Putamen (tissue), 1 donor: ENCODE measurements around the gene MAP4K3.
A peak's percentile ranks its signal among the peaks of the same experiment; 100 is the strongest.
"Not testable (repeated sequence)": the region's sequence is repeated elsewhere in the genome, so short reads cannot be mapped to it uniquely, and the experiment has no call there.

Experiments
- DNase-seq: peaks from one replicate; pipeline ENCODE4 v3.0.0-alpha.2; 2016; ENCODE audit warnings: low spot score

Gene MAP4K3

DNA sequence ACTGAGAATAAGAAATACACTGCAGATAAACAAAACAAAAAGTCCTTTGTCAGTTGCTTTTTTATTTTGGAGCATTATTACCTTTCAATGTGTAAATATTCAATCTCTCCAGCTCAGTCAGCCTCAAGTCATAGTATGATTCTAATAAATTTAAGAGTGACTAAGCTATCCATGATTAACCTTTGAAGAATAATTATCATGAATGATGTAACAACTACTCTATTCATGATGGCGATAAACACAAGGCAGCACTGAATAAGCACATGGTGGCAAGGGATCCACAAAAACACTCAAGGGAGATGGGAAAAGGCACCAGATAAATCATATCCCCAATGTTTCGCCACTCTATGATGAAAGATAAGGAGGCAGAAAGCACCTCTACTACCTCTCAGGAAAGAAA lies 67.0 kb downstream of the MAP4K3 start:
- DNase-seq, result no peak

DNA sequence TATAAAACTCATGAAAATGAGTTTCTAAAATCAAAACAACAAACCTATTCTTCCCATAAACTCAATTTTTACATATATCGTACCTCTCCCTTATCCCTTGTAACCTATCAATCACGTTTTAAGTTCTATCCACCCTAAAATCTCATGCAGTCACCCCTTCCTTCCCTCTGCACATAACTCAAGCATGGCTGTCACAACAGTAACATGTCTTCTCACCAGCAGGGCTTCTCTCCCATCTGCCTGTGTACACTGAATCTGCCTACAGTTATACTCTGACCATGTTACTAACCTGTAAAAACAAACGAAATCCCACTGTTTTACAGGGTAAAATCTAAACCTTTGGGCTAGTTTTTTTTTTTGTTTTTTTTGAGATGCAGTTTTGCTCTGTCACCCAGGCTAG lies 68.2 kb downstream of the MAP4K3 start:
- no peak for DNase-seq

DNA sequence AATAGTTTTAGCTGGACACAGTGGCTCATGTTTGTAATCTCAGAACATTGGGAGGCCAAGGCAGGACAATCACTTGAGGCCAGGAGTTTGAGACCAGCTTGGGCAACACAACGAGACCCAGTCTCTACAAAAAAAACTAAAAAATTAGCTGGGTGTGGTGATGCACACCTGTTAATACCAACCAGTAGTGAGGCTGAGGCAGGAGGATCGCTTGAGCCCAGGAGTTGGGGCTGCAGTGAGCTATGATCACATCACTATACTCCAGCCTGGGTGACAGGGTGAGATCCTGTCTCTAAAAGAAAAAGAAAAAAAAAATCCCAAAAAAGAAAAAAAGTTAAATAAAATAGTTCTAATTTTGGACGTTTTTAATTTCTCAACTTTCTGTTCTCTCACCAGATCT lies 68.7 kb downstream of the MAP4K3 start:
- no peak for DNase-seq

DNA sequence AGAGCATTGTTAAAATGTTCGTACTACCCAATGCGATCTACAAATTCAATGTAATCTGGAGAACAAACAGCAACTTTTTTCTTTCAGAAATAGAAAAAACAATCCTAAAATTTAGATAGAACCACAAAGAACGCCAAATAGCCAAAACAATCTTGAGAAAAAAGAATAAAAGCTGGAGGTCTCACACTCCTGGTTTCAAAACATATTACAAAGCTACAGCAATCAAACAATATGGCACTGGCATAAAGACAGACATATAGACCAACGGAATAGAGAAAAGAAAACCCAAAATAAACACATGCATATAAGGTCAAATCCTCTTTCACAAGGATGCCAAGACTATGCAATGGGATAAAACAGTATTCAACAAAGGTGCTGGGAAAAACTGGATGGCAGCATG lies 74.5 kb downstream of the MAP4K3 start:
- DNase-seq, result no peak

DNA sequence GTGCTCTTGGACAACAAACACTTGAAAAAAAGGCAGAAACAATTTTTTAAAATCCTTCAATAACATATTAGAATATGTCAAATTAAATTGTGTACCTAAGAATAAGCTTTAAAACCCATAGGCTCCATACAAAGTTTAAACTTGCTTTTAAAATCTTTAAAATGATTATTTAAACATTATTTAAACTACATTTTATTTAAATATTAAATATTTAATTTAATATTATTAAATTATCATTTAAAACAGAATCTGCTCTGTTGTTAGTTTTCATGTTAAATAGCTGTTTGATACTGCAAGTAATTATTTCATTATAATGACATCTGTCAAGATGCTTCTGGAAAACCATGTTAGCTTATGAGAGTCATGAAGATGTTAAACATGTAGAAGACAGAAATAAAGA lies 75.6 kb downstream of the MAP4K3 start:
- DNase-seq, result no peak

DNA sequence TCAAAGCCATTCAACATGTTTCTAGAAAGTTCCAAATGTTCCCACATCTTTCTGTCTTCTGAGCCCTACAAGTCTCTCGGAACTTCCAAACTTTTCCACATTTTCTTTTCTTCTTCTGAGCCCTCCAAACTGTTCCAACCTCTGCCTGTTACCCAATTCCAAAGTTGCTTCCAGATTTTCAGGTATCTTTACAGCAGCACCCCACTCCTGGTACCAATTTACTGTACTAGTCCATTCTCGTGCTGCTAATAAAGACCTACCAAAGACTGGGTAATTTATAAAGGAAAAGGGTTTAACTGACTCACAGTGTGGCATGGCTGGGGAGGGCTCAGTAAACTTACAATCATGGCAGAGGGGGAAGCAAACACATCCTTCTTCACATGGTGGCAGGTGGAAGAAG lies 76.7 kb downstream of the MAP4K3 start:
- DNase-seq, result not testable (repeated sequence)

DNA sequence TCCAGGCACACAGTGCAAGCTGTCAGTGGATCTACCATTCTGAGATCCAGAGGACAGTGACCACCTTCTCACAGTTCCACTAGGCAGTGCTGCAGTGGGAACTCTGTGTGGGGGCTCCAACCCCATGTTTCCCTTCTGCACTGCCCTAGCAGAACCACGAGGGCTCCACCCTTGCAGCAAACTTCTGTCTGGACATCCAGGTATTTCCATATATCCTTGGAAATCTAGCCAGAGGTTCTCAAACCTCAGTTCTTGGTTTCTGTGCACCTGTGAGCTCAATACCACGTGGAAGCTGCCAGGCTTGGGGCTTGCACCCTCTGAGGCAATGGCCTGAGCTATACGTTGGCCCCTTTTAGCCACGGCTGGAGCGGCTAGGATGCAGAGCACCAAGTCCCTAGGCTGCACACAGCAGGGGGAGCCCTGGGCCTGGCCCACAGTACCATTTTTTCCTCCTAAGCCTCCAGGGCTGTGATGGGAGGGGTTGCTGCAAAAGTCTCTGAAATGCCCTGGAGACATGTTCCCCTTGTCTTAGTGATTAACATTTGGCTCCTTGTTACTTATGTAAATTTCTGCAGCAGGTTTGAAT lies 77.5 kb downstream of the MAP4K3 start:
- DNase-seq, result no peak

DNA sequence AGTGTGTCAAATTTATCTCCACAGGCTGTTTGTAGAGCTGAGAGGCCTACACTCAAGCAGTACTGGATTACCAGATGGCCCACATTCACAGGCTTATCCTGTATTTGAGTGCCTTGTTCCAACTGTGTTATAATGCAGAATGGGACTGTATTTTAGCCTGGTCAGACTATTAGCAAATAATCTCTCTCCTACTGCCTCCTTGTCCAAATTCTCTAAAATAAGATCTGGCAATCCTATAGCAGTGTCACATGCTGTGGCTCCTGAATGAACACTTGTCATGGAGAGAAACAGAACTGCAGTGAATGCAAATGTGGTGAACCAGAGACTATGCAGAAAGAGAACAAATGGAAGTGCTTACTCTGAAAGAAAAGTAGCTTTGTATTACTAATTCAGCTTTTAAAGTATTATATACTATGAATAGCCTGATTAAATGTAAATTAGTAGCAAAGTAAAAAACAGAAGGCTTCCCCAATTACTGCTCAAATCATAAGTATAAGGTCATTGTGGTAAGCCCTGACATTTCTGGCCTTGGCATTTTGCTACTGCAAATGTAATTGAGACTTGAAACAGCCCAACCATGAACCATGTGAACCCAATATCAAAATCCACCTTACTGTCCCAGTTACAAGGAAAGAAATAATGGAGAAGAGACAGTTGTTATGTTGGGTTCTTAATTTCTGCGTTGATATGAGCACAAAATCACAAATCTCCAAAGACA lies 80.0 kb downstream of the MAP4K3 start:
- DNase-seq, result peak; percentile 55

DNA sequence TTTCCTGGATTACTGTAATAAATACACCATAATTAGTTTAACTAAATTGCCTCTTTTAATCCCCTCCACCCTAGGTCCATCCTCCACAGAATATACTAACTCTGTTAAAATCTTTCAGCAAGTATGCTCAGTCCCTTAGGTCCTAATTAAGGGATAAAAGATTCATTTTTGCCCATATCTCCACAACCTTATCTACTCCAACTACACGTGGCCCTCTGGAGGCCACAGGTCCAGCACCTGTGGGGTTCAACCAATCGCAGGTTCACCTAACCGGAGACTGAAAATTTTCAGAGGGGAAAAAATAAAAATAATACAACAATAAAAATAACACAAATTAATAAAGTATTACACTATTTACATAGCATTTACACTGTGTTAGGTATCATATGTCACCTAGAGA lies 86.4 kb downstream of the MAP4K3 start:
- no peak for DNase-seq

DNA sequence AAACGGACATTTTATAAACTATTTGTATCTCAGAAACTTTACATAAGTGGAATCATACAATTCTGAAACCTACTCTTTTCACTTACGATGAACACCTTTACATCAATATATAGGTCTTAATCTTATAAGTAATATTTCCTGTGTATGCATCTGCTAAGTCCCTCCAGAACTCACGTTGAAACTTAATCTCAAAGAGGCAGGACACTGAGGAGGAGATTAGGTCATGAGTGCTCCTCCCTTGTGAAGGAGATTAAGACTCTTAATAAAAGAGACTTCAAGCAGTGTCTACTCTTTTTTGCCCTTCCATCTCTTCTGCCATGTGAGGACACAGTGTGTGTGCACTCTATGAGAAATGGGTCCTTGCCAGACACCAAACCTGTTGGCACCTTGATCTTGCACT lies 98.6 kb downstream of the MAP4K3 start:
- no peak for DNase-seq

DNA sequence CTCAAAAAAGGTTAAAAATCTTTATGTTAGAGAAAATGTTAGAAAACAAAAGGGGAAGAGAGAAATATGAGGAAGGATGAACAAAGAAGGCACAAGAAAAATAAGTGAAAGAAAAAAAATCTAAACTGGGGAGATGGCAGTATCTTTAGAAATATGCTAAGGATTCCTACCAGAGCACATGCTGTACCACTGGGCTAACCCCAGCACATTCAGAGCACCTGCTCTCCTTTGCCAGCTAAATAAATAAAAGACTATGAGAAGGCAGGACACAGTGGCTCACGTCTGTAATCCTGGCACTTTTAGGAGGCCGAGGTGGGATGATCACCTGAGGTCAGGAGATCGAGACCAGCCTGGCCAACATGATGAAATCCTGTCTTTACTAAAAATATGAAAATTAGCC lies 101.2 kb downstream of the MAP4K3 start:
- DNase-seq, result no peak

DNA sequence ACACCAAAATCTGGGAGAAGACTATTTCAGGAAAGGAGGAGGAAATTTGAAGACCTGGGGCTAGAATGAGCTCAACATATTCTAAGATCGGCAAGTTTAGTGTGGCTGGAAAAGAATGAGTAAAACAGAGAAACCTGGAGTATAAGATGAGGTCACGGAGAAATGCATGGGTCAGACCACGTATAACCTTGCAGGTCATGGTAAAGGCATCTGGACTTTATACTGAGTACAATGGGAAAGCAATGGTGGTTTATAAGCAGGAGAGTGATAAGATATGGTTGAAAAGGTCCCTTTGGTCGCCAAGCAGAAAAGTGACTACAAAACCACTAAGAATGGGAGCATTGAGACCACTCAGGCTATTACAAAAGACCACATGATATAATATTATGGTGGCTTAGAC lies 102.1 kb downstream of the MAP4K3 start:
- no peak for DNase-seq

DNA sequence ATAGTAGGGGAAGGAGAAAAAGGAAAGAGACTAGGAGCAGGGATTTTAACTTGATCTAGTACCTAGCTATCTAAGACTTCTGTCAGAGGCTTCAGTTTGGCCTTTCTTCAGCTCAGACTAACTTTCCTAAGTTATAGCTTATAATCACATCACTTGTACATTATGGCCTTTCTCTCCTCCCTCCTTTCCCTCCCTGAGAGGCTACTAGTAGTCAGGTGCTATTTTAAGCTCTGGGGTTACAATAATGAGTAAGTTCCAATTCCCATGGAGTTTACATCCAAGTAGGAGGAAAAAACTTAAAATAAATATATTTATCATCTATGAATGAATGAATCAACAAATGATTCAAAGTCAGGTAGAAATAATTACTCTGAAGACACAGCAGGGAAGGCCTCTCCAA lies 102.6 kb downstream of the MAP4K3 start:
- no peak for DNase-seq

DNA sequence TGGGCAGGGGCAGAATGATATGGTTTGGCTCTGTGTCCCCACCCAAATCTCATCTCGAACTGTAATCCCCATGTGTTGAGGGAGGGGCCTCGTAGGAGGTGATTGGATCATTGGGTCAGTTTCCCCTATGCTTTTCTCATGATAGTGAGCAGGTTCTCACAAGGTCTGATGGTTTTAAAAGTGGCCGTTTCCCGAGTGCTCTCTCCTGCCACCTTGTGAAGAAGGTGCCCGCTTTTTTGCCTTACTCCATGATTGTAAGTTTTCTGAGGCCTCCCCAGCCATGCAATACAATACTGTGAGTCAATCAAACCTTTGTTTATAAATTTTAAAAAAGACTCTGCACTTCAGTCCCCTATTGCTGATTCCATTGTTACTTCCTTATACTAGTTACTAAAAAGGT lies 110.4 kb downstream of the MAP4K3 start:
- DNase-seq, result no peak

DNA sequence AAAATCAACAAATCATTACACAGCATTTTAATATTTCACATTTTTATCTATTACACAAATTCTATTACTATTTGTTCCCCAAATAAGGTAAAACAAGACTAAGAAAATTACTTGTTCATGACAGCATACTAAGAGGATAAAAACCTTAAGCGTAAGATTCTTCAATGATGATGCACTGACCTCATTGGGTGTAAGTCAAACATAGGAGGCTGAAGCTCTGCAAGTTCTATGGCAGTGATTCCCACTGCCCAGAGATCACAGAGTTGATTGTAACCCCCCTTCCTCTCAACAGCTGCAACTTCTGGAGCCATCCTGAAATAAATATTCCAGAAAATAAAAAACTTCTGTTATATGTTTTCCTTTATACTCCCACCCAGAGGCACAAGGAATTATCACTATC lies 111.1 kb downstream of the MAP4K3 start:
- no peak for DNase-seq

DNA sequence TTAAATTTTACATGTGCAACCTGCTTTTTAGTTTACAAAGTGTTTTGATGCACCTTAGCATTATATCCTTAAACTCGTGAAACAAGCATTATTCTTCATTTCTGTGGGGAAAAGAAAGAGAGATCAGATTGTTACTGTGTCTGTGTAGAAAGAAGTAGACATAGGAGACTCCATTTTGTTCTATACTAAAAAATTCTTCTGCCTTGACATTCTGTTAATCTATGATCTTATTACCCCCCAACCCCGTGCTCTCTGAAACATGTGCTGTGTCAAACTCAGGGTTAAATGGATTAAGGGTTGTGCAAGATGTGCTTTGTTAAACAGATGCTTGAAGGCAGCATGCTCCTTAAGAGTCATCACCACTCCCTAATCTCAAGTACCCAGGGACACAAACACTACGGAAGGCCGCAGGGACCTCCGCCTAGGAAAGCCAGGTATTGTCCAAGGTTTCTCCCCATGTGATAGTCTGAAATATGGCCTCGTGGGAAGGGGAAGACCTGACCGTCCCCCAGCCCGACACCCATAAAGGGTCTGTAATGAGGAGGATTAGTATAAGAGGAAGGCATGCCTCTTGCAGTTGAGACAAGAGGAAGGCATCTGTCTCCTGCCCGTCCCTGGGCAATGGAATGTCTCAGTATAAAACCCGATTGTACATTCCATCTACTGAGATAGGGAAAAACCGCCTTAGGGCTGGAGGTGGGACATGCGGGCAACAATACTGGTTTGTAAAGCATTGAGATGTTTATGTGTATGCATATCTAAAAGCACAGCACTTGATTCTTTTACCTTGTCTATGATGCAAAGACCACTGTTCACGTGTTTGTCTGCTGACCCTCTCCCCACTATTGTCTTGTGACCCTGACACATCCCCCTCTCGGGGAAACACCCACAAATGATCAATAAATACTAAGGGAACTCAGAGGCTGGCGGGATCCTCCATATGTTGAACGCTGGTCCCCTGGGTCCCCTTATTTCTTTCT lies 115.7 kb downstream of the MAP4K3 start:
- DNase-seq, result not testable (repeated sequence)

DNA sequence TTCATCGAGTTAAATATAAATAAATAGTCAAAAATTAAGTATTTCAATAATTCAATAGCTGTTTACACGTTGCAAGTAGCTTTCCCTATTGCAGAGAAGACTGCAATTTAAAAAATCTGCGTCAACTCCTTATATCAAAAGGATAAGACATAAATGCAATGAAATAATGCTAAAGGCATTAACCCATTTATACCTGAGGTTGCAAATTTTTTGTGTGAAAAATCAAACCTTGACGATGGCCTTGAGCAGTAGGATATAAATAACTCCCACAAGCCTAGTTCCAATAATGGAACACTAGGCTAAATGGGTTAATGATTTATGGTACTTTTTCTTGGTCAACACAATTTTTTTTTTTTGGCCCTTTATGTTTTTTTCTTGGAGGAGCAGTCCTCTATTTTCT lies 116.9 kb downstream of the MAP4K3 start:
- no peak for DNase-seq

DNA sequence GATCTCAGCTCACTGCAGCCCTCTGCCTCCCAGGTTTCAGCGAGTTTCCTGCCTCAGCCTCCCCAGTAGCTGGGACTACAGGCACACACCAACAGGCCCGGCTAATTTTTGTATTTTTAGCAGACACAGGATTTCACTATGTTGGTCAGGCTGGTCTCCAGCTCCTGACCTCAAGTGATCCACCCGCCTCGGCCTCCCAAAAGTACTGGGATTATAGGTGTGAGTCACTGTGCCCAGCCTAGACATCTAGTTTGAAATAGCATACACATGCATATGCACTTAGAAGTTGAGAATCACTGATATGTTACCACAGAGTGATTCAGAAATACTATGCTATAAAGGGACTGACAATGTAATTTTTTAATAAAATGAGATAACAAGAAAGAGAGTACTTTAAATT lies 123.5 kb downstream of the MAP4K3 start:
- DNase-seq, result no peak

DNA sequence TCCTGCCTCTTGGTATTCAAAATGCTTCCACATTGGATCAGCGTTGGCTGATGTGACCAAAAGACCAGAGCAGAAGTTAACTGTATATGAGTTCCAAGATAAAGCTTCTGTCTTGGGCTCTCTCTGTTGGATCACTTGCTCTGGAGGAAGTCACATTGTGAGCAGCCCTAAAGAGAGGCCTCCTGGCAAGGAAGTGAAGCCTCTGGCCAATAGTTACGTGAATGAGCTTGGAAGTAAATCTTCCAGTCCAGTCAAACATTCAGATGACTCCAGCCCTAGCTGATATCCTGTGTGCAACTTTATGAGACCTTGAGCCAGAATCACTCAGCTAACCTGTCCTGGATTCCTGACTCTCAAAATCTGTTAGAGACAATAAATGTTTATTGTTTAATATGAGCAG lies 125.6 kb downstream of the MAP4K3 start:
- DNase-seq, result no peak

DNA sequence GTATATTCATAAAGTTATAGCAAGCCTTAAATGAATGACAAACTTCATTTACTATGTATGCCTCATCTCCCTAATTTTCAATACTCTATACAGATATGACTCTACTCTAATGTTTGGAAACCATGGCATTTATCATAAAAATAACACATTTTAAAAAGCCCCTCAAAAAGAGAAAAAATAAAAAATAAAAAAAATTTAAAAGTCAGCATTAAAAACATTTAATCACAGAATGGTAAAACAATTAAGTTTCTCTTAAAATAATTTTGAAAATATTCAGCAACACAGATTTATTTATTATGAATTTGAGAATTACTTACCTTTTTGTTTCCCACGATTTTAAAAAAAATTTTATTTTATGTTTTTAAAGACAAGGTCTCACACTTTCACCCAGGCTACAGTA lies 128.3 kb downstream of the MAP4K3 start:
- no peak for DNase-seq

DNA sequence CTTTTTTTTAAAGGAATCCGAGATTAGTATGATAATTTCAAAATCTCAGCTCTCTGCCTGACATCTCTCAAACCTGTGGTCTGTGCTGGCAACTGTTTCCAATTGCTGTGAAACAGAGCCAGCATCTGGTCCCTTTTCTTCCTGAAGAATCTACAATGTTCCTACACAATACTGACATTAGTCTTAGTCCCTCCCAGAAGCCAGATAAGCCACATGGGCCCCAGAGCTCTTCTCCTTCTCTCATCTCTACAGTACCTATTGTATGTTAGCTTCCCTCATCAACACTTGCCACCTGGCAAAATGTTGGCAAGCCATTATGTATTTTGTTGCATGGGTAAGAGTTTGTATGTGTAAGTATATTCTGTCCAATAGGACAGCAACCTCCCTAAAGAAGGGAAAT lies 130.5 kb downstream of the MAP4K3 start:
- no peak for DNase-seq

DNA sequence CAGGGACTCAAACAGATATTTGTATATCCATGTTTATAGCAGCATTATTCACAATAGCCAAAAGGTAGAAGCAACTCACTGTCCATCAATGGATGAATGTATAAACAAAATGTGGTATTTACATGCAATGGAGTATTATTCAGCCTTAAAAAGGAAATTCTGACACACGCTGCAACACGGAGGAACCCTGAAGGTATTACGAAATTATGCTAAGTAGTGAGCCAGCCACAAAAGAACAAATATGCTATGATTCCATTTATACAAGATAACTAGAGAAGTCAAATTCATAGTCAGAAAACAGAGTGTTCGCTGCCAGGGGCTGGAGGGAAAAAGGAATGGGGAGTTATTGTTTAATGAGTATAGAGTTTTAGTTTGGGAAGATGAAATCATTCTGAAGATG lies 132.4 kb downstream of the MAP4K3 start:
- DNase-seq, result no peak

DNA sequence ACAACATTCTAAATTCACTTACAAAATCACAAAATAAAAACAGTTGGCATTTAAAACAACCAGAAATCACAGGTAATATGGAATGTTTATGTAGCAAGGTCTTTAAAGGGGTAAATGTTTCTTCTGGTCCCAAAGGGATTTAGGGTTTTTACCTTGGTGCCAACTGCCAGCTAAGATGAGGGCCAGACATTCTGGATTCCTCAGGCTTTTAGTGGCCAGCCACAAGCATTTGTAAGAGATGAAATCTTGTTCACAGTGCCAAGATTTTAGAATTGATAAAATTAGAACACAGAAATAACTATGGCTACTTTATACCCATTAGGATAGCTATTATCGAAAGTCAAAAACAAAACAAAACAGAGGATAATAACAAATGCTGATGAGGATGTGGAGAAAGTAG lies 132.9 kb downstream of the MAP4K3 start:
- no peak for DNase-seq
